GM12878 (cell line): Measurements from ENCODE around the gene ABCG4. TPM values are rescaled to one million over a fixed set of nuclear protein-coding genes. Genes with fewer than 3 reads are reported as not detected.

Experiments used
- ATAC-seq: fragments of 200-7000 bp; cut with Tn5 transposase; 3 replicates; pipeline ENCODE4 v1.9.1; 2020; ENCODE audit warnings: mild to moderate bottlenecking, moderate library complexity
- BruUV-seq: library from RNA; stranded (reverse); fragments of 400-500 nt; replicated peaks from 2 replicates; lab custom pipeline; 2021; lab: Mats Ljungman, UMichigan
- CTCF ChIA-PET: fragments of 300-600 bp; sonication (Branson Sonifier 250); formaldehyde crosslinking; extraction: SDS; loops from one replicate; lab custom pipeline; 2021; ENCODE audit warnings: inconsistent platforms; lab: Yijun Ruan, JAX
- POLR2A ChIA-PET: fragments of 350-600 bp; formaldehyde crosslinking; extraction: SDS; loops from one replicate; lab custom pipeline; 2021; ENCODE audit warnings: inconsistent platforms; lab: Charles Lee
- RAD21 ChIA-PET: fragments of 300-600 bp; sonication (Branson Sonifier 250); formaldehyde crosslinking; loops from one replicate; lab custom pipeline; 2023; ENCODE audit warnings: antibody characterized with exemption; ENCODE audit not compliant: unreplicated experiment; lab: Charles Lee
- SMC1A ChIA-PET: fragments of 300-600 bp; sonication (Branson Sonifier 250); formaldehyde crosslinking; loops from one replicate; lab custom pipeline; 2023; ENCODE audit not compliant: unreplicated experiment, uncharacterized antibody; lab: Charles Lee
- DNase-seq: peaks from one replicate; pipeline ENCODE4 v3.0.0-alpha.2; 2011; ENCODE audit warnings: low read depth, low spot score
- FAIRE-seq: peaks from 3 replicates; lab custom pipeline; 2011; peaks lifted over from hg19 to GRCh38; lab: Jason Lieb, UNC
- H2AFZ ChIP-seq: 2 replicates; pipeline ENCODE4 v1.6.0; 2011; ENCODE audit warnings: low read depth, low read length, control low read depth; ENCODE audit not compliant: control insufficient read depth
- H3K27ac ChIP-seq: 2 replicates; pipeline ENCODE4 v1.5.1; 2011; ENCODE audit warnings: control low read depth; ENCODE audit not compliant: control insufficient read depth, insufficient read depth
- H3K27me3 ChIP-seq, 2 experiments: replicated peaks in 1 of 2; 2 replicates each; pipeline versions ENCODE4 v1.6.0 to v1.6.1; 2011; ENCODE audit warnings: low read length in 1 of 2; ENCODE audit not compliant: control insufficient read depth in 2 of 2, insufficient read depth in 2 of 2
- H3K36me3 ChIP-seq, 2 experiments: 2 replicates each; pipeline ENCODE4 v1.5.1; 2011; ENCODE audit warnings: low read length in 1 of 2; ENCODE audit not compliant: control insufficient read depth in 2 of 2, insufficient read depth in 2 of 2
- H3K4me1 ChIP-seq: 2 replicates; pipeline ENCODE4 v1.6.1; 2011; ENCODE audit warnings: mild to moderate bottlenecking, low read length, moderate library complexity, mixed read lengths; ENCODE audit not compliant: control insufficient read depth, insufficient read depth
- H3K4me2 ChIP-seq: 2 replicates; pipeline ENCODE4 v1.6.0; 2011; ENCODE audit warnings: control low read depth; ENCODE audit not compliant: control insufficient read depth, insufficient read depth
- H3K4me3 ChIP-seq: fragments of 200-600 bp; sonication (generic); 2 replicates; pipeline ENCODE4 v1.5.1; 2016
- H3K79me2 ChIP-seq: 2 replicates; pipeline ENCODE4 v1.6.0; 2011; ENCODE audit warnings: low read length; ENCODE audit not compliant: control insufficient read depth, insufficient read depth
- H3K9ac ChIP-seq: 2 replicates; pipeline ENCODE4 v1.8.0; 2011; ENCODE audit warnings: low read length, control low read depth, mixed read lengths; ENCODE audit not compliant: control insufficient read depth, insufficient read depth
- H3K9me3 ChIP-seq: replicated peaks from 3 replicates; pipeline ENCODE4 v1.5.1; 2011; ENCODE audit warnings: mild to moderate bottlenecking, low read length; ENCODE audit not compliant: control insufficient read depth, insufficient read depth
- H4K20me1 ChIP-seq: 2 replicates; pipeline ENCODE4 v1.6.0; 2011; ENCODE audit not compliant: control insufficient read depth, insufficient read depth
- ASH2L ChIP-seq: fragments of 300-600, 200-600 bp; sonication (generic); IDR thresholded peaks from 2 replicates; pipeline ENCODE4 v1.6.1; 2017; ENCODE audit warnings: low read depth, mild to moderate bottlenecking, borderline replicate concordance
- ATF2 ChIP-seq: IDR thresholded peaks from 2 replicates; pipeline ENCODE4 v1.6.1; 2012; ENCODE audit warnings: low read length, inconsistent platforms
- ATF3 ChIP-seq: IDR thresholded peaks from 2 replicates; pipeline ENCODE4 v1.6.1; 2011; ENCODE audit warnings: low read depth, mild to moderate bottlenecking, low read length, moderate library complexity, borderline replicate concordance; ENCODE audit errors: extremely low read depth
- BACH1 ChIP-seq: fragments of 450-650 bp; IDR thresholded peaks from 2 replicates; pipeline ENCODE4 v1.6.1; 2017; ENCODE audit warnings: mild to moderate bottlenecking, borderline replicate concordance
- BCL11A ChIP-seq: IDR thresholded peaks from 2 replicates; pipeline ENCODE4 v1.6.1; 2011; ENCODE audit warnings: low read depth, low read length
- CREM ChIP-seq: IDR thresholded peaks from 2 replicates; pipeline ENCODE4 v1.6.1; 2014; ENCODE audit warnings: antibody characterized with exemption, low read depth
- E4F1 ChIP-seq: fragments of 450-650 bp; IDR thresholded peaks from 2 replicates; pipeline ENCODE4 v1.6.1; 2018; ENCODE audit warnings: borderline replicate concordance, mild to moderate bottlenecking; ENCODE audit not compliant: partially characterized antibody
- FOS ChIP-seq: IDR thresholded peaks from 3 replicates; pipeline ENCODE4 v1.6.1; 2011; ENCODE audit warnings: borderline replicate concordance; ENCODE audit not compliant: insufficient read length; ENCODE audit errors: extremely low read depth
- GATAD2B ChIP-seq: fragments of 450-650 bp; conservative IDR thresholded peaks from 2 replicates; pipeline ENCODE4 v1.6.1; 2017; ENCODE audit warnings: low read depth, mild to moderate bottlenecking, moderate library complexity
- KAT2A ChIP-seq: conservative IDR thresholded peaks from 2 replicates; pipeline ENCODE4 v1.6.1; 2011; ENCODE audit warnings: low read depth, low read length; ENCODE audit not compliant: control insufficient read depth
- MEF2A ChIP-seq: IDR thresholded peaks from 2 replicates; pipeline ENCODE4 v1.6.1; 2011; ENCODE audit warnings: low read depth, mild to moderate bottlenecking, low read length, moderate library complexity; ENCODE audit not compliant: insufficient read depth
- ZNF217 ChIP-seq: fragments of 450-650 bp; IDR thresholded peaks from 2 replicates; pipeline ENCODE4 v1.6.1; 2017; ENCODE audit warnings: antibody characterized with exemption, mild to moderate bottlenecking
- ZNF622 ChIP-seq: fragments of 450-650 bp; IDR thresholded peaks from 2 replicates; pipeline ENCODE4 v1.6.1; 2017; ENCODE audit warnings: mild to moderate bottlenecking, inconsistent platforms
- WGBS: methylation state at CpG from one replicate; pipeline ENCODE4 v1.1.6; 2016; ENCODE audit warnings: low lambda C conversion rate; ENCODE audit not compliant: insufficient replicate concordance, insufficient coverage; ENCODE audit errors: missing lambda C conversion rate; 5-methylcytosine and 5-hydroxymethylcytosine counted together
- in situ Hi-C: fragments of 300-500 bp; cut with MboI; formaldehyde crosslinking; loops from 9 replicates; pipeline ENCODE4 v1.14.3; 2018; ENCODE audit warnings: mixed read lengths
- intact Hi-C: fragments of 100-400 bp; cut with micrococcal nuclease; formaldehyde crosslinking; loops from one replicate; pipeline ENCODE4 v1.14.2; 2022; ENCODE audit not compliant: unreplicated experiment
- polyA plus RNA-seq, 11 experiments: library from polyadenylated mRNA; depleted of rRNA in 4 of 11; unstranded in 6 of 11; stranded (reverse) in 5 of 11; fragments of >200 nt; fragmentation: Nextera tagmentation in 4 of 11; fragmentation: Illumina TruSeq in 1 of 11; extraction: Ambion mirVana in 4 of 11; extraction: Trizol in 1 of 11; gene quantifications; 1 replicate in 1 of 11; 2 replicates in 10 of 11; pipeline versions ENCODE4 v1.2.1 to v1.2.3, GENCODE V29; 2011 to 2016; ENCODE audit warnings: inconsistent platforms in 2 of 11, missing spikeins in 2 of 11, low read depth in 1 of 11
- total RNA-seq, 4 experiments: library from RNA; depleted of rRNA in 3 of 4; stranded (reverse); fragments of >200 nt in 3 of 4; fragmentation: Illumina TruSeq in 1 of 4; extraction: Trizol in 1 of 4; gene quantifications; 2 replicates each; pipeline versions ENCODE4 v1.2.1 to v1.2.3, GENCODE V29; 2013 to 2021

ABCG4 gene
- total and polyA plus RNA-seq, 10 of the 15 experiments (the other 5 are each of a cell fraction or from before 2014, with no cell fraction given), result not detected

GRCh38 chr11:119158467-119158866 is 9.6 kb downstream of the ABCG4 start:
- H3K9ac ChIP-seq, result no peak overlapping the region
- DNase-seq (no peak), ATAC-seq (no peak)
- H3K27ac ChIP-seq, result no peak overlapping the region
- POLR2A ChIA-PET, result interaction anchor here (1.2 kb wide), 1 partner anchor 51 kb away, joined by 4 read pairs; the partner anchor contains the start of gene C2CD2L
- no peak overlapping the region for H2AFZ ChIP-seq
- no TSS peak for BruUV-seq
- H3K4me1 ChIP-seq, result no peaks in the 10 kb centered on the region
- no peaks in the 10 kb centered on the region for H3K36me3 ChIP-seq
- no peak overlapping the region for H3K4me3 ChIP-seq
- in situ Hi-C loops, result no loop called here
- H4K20me1 ChIP-seq, result no peaks in the 10 kb centered on the region
- TF ChIP-seq ASH2L (no peak), BCL11A (no peak), KAT2A (no peak), FOS (no peak), MEF2A (no peak), GATAD2B (no peak), ZNF217 (no peak), ATF3 (no peak), CREM (no peak), BACH1 (no peak), ZNF622 (no peak), ATF2 (no peak), E4F1 (no peak)
- TF ChIP-seq, all 136 proteins: peak for 0
- WGBS, result 51% methylated on average over 13 of the region's 13 CpGs
- ChIA-PET CTCF (interaction anchor here (0.7 kb wide), 1 partner anchor 48 kb away, joined by 3 read pairs; no protein-coding TSS in a partner anchor), RAD21 (no interaction called here), SMC1A (no interaction called here)
- H3K4me2 ChIP-seq, result no peak overlapping the region
- intact Hi-C loops, result no loop called here
- no peaks in the 10 kb centered on the region for H3K79me2 ChIP-seq
- no peak for FAIRE-seq
- no peaks in the 10 kb centered on the region; a peak in 1 of 4 replicates for H3K27me3 ChIP-seq
- H3K9me3 ChIP-seq, result no peaks in the 10 kb centered on the region
